B cell (primary cell): ENCODE results near the gene BCKDHA. TPM values are rescaled to one million over a fixed set of nuclear protein-coding genes. Genes with fewer than 3 reads are reported as not detected.

Experiments
- ATAC-seq: fragments of 200-7000 bp; cut with Tn5 transposase; one replicate; pipeline ENCODE4 v1.10.0; 2021; ENCODE audit warnings: low read depth, mild to moderate bottlenecking, moderate number of reproducible peaks, moderate library complexity
- CTCF ChIA-PET: fragments of 350-600 bp; sonication (Branson Sonifier 250); formaldehyde crosslinking; loops from one replicate; lab custom pipeline; 2021; ENCODE audit warnings: antibody characterized with exemption, inconsistent platforms; lab: Charles Lee
- POLR2A ChIA-PET: fragments of 350-600 bp; sonication (Branson Sonifier 250); formaldehyde crosslinking; loops from one replicate; lab custom pipeline; 2021; ENCODE audit warnings: antibody characterized with exemption; lab: Charles Lee
- DNase-seq: peaks from one replicate; pipeline ENCODE4 v3.0.0; 2013
- H2AFZ ChIP-seq: 2 replicates; pipeline ENCODE4 v1.6.1; 2012; ENCODE audit warnings: mild to moderate bottlenecking, low read depth, low read length; ENCODE audit not compliant: insufficient read depth, poor library complexity, severe bottlenecking
- H3K27ac ChIP-seq, 2 donors: 1 replicate in 1 of 2; 2 replicates in 1 of 2; pipeline ENCODE4 v1.5.1; 2012 to 2013; ENCODE audit warnings: low read length in 2 of 2, mild to moderate bottlenecking in 2 of 2, moderate library complexity in 1 of 2
- H3K27me3 ChIP-seq, 4 experiments: fragments of 200-600 bp in 1 of 4; sonication (generic) in 1 of 4; replicated peaks in 1 of 4; 1 replicate in 2 of 4; 2 replicates in 2 of 4; pipeline versions ENCODE4 v1.6.1 to v1.7.0; 2013 to 2016; ENCODE audit warnings: low read length in 3 of 4, mild to moderate bottlenecking in 2 of 4, mixed read lengths in 1 of 4, moderate library complexity in 1 of 4; ENCODE audit not compliant: insufficient read depth in 4 of 4, control insufficient read depth in 3 of 4; ENCODE audit errors: control extremely low read depth in 1 of 4
- H3K36me3 ChIP-seq, 2 experiments: replicated peaks in 1 of 2; 1 replicate in 1 of 2; 2 replicates in 1 of 2; pipeline versions ENCODE4 v1.6.1 to v1.7.1; 2013; ENCODE audit warnings: low read length in 1 of 2; ENCODE audit not compliant: insufficient read depth in 2 of 2, control insufficient read depth in 1 of 2; ENCODE audit errors: control extremely low read depth in 1 of 2, extremely low read depth in 1 of 2
- H3K4me1 ChIP-seq, 2 donors: fragments of 200-600 bp in 1 of 2; sonication (generic) in 1 of 2; 1 replicate in 1 of 2; 2 replicates in 1 of 2; pipeline versions ENCODE4 v1.5.1 to v1.6.1; 2013 to 2017; ENCODE audit warnings: low read length in 2 of 2; ENCODE audit not compliant: control insufficient read depth in 2 of 2, insufficient read depth in 2 of 2
- H3K4me2 ChIP-seq: replicated peaks from 2 replicates; pipeline ENCODE3; 2012; ENCODE audit warnings: mild to moderate bottlenecking, low read depth, low read length; ENCODE audit not compliant: poor library complexity, severe bottlenecking
- H3K4me3 ChIP-seq, 5 experiments: fragments of 200-600 bp in 1 of 5; sonication (generic) in 1 of 5; 1 replicate in 3 of 5; 2 replicates in 2 of 5; pipeline versions ENCODE4 v1.5.1 to v1.7.0; 2011 to 2016; ENCODE audit warnings: low read length in 4 of 5, mild to moderate bottlenecking in 4 of 5, low read depth in 2 of 5, control low read depth in 1 of 5, moderate library complexity in 1 of 5; ENCODE audit not compliant: insufficient read depth in 1 of 5; ENCODE audit errors: control extremely low read depth in 1 of 5, extremely low read depth in 1 of 5
- H3K79me2 ChIP-seq: fragments of 200-600 bp; sonication (generic); one replicate; pipeline ENCODE4 v1.6.0; 2016; ENCODE audit warnings: low read length; ENCODE audit not compliant: control insufficient read depth, insufficient read depth
- H3K9ac ChIP-seq: fragments of 200-600 bp; sonication (generic); 2 replicates; pipeline ENCODE4 v1.6.1; 2017; ENCODE audit warnings: mild to moderate bottlenecking, low read length, moderate library complexity
- H3K9me3 ChIP-seq, 3 donors: one replicate each; pipeline versions ENCODE4 v1.6.1 to v1.7.1; 2013; ENCODE audit warnings: low read length in 2 of 3; ENCODE audit not compliant: control insufficient read depth in 2 of 3, insufficient read depth in 1 of 3; ENCODE audit errors: control extremely low read depth in 1 of 3
- H4K20me1 ChIP-seq: 2 replicates; pipeline ENCODE4 v1.6.0; 2012; ENCODE audit warnings: mild to moderate bottlenecking, low read length; ENCODE audit not compliant: insufficient read depth, control insufficient read depth, poor library complexity, severe bottlenecking
- H3K27ac Mint-ChIP-seq: one replicate; pipeline ENCODE4 v1.8.0; 2021; ENCODE audit warnings: mixed read lengths
- H3K27me3 Mint-ChIP-seq: one replicate; pipeline ENCODE4 v1.8.0; 2021; ENCODE audit warnings: mixed read lengths
- H3K4me1 Mint-ChIP-seq: one replicate; pipeline ENCODE4 v1.8.0; 2021; ENCODE audit warnings: mixed read lengths
- H3K4me3 Mint-ChIP-seq: one replicate; pipeline ENCODE4 v1.8.0; 2021; ENCODE audit warnings: mixed read lengths
- H3K9me3 Mint-ChIP-seq: one replicate; pipeline ENCODE4 v1.8.0; 2022; ENCODE audit warnings: mixed read lengths; ENCODE audit not compliant: insufficient read depth
- CTCF ChIP-seq: fragments of 200-600 bp; IDR thresholded peaks from one replicate; pipeline ENCODE4 v1.8.0; 2022; ENCODE audit warnings: antibody characterized with exemption, mild to moderate bottlenecking
- EZH2 ChIP-seq: IDR thresholded peaks from 2 replicates; pipeline ENCODE4 v1.6.1; 2012; ENCODE audit warnings: borderline replicate concordance, low read depth, mild to moderate bottlenecking, moderate library complexity, low read length; ENCODE audit not compliant: insufficient read depth, poor library complexity, severe bottlenecking
- WGBS: methylation state at CpG from one replicate; pipeline ENCODE4 v1.1.5; 2013; ENCODE audit warnings: missing lambda C conversion rate; ENCODE audit not compliant: insufficient coverage; 5-methylcytosine and 5-hydroxymethylcytosine counted together
- intact Hi-C: fragments of 100-400 bp; cut with micrococcal nuclease; formaldehyde crosslinking; loops from one replicate; pipeline ENCODE4 v1.10.0; 2022
- polyA plus RNA-seq: library from polyadenylated mRNA; depleted of rRNA; stranded (reverse); fragments of >200 nt; gene quantifications from 2 replicates; pipeline ENCODE4 v1.2.3, GENCODE V29; 2012
- total RNA-seq, 2 donors: library from RNA; stranded (reverse); fragments of 120-200 nt in 1 of 2; gene quantifications; 1 replicate in 1 of 2; 2 replicates in 1 of 2; pipeline versions ENCODE4 v1.2.3 to v1.2.4, GENCODE V29; 2013 to 2022

Gene BCKDHA
- total and polyA plus RNA-seq, 2 donors (not counting 1 experiment from before 2014, with no cell fraction given): 20.6 to 39.7 TPM

GRCh38 chr19:41350735-41351338 lies 46.8 kb upstream of the BCKDHA start:
- WGBS: under 1% methylated on average over 20 of the region's 22 CpGs
- Histone ChIP-seq H3K36me3 (peaks cover 0 to 26% of the 10 kb centered on the region in 2 experiments), H3K4me1 (peaks cover 28 to 37% of the 10 kb centered on the region in 2 donors), H2AFZ (peak overlapping the region; percentile 63), H3K4me3 (peak overlapping the region; percentile 83 to 100 (median 92)), H3K9ac (peak overlapping the region; percentile 88), H3K79me2 (peaks cover 72% of the 10 kb centered on the region), H3K27me3 (no peaks in the 10 kb centered on the region), H4K20me1 (peaks cover 78% of the 10 kb centered on the region), H3K27ac (peak overlapping the region; percentile 79 to 91), H3K4me2 (peak overlapping the region; percentile 95), H3K9me3 (no peaks in the 10 kb centered on the region)
- ATAC-seq (no peak), DNase-seq (no peak)
- intact Hi-C loops: loop anchor here (1.0 kb wide), 2 partner anchors 24 to 41 kb away; partner anchors contain the start of gene CCDC97
- peak overlapping the region; percentile 93 for H3K4me3 Mint-ChIP-seq
- H3K4me1 Mint-ChIP-seq: peaks cover 46% of the 10 kb centered on the region
- H3K27me3 Mint-ChIP-seq: no peaks in the 10 kb centered on the region
- no peaks in the 10 kb centered on the region for H3K9me3 Mint-ChIP-seq
- peak overlapping the region; percentile 92 for H3K27ac Mint-ChIP-seq
- CTCF ChIA-PET: interaction anchor here (0.7 to 7.6 kb wide), 14 partner anchors 10 to 376 kb away, joined by 3 to 130 read pairs (median 8); partner anchors contain the start of genes B9D2, CCDC97 and HNRNPUL1
- TF ChIP-seq CTCF: no peak
- TF ChIP-seq EZH2: no peak
- POLR2A ChIA-PET: interaction anchor here (0.5 to 5.0 kb wide), 12 partner anchors 9 to 1517 kb away, joined by 3 to 69 read pairs (median 8); partner anchors contain the start of genes B9D2, DYRK1B and HNRNPUL1
